RKO (cell line): ENCODE measurements around the gene PTGDR.
A peak's percentile ranks its signal among the peaks of the same experiment; 100 is the strongest.

Experiments
- DNase-seq: peaks from one replicate; pipeline ENCODE4 v3.0.0-alpha.2; 2016; ENCODE audit warnings: low spot score

PTGDR gene, protein sequence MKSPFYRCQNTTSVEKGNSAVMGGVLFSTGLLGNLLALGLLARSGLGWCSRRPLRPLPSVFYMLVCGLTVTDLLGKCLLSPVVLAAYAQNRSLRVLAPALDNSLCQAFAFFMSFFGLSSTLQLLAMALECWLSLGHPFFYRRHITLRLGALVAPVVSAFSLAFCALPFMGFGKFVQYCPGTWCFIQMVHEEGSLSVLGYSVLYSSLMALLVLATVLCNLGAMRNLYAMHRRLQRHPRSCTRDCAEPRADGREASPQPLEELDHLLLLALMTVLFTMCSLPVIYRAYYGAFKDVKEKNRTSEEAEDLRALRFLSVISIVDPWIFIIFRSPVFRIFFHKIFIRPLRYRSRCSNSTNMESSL

DNA sequence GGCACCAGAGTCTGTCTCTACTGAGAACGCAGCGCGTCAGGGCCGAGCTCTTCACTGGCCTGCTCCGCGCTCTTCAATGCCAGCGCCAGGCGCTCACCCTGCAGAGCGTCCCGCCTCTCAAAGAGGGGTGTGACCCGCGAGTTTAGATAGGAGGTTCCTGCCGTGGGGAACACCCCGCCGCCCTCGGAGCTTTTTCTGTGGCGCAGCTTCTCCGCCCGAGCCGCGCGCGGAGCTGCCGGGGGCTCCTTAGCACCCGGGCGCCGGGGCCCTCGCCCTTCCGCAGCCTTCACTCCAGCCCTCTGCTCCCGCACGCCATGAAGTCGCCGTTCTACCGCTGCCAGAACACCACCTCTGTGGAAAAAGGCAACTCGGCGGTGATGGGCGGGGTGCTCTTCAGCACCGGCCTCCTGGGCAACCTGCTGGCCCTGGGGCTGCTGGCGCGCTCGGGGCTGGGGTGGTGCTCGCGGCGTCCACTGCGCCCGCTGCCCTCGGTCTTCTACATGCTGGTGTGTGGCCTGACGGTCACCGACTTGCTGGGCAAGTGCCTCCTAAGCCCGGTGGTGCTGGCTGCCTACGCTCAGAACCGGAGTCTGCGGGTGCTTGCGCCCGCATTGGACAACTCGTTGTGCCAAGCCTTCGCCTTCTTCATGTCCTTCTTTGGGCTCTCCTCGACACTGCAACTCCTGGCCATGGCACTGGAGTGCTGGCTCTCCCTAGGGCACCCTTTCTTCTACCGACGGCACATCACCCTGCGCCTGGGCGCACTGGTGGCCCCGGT, at the start of gene PTGDR:
Gene PTGDR, plus strand, starts transcription at position 198 of the 778 bp plus-strand sequence. Its CDS starts 117 bp downstream, at position 315.
- DNase-seq, result no peak

DNA sequence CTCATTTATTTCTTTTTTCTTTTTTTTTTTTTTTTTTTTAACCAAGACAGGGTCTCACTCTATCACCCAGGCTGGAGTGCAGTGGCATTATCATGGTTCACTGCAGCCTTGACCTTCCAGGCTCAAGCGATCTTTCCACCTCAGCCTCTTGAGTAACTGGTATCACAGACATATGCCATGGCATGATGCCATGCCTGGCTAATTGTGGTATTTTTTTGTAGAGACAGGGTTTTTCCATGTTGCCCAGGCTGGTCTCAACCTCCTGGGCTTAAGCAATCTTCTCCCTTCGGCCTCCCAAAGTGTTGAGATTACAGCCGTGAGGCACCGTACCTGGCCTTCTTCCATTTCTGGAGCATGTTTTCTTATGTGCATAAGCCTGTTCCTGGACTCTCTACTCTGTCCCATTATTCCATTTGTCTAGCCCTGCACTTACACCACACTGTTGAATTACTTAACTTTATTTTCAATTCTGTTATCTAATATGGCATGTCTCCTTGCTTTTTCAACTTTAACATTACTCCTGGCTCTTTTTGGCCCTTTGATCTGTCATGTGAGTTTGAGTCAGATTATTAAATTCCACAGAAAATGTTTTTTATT, 47.9 kb upstream of the PTGDR start:
- no peak for DNase-seq

DNA sequence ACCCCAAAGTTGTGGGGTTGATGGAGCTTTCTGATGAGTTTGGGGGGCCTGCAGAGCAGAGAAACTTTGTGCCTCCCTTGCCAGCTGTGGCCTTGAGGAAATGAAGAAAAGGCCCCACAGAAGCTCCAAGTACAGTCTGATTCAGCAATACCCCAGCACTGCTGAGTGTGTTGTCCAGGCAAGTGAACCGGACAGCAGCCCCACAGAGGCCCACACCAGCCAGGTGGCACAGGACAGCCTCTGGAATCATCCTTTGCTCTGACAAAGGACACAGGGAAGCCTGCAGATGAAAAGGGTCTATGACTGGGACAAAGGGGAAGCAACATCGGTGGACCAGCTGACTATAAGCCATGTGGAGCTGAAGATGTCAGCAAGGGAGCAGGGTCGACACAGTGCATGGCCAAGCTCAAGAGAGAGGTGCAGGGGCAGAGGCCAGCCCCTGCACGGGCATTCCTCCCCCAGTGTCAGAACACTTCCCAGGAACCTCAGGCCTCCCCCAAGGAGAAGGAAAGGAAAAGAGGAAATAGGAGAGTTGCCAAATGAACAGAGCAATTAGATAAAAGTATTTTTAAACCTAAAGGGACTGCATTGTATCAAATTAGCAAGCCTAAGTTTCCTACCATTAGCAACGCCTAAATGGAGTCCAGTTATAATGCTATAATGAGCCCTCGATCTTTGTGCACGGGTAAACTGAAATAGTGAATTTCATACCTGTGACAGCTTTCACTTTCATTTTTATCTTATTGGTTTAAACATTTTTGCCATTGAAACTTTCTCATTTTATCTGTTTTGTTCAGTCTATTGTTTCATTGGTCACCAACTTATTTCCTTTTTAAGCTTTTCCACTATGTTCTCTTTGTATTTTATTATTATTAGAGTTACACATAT, 46.3 kb upstream of the PTGDR start:
- DNase-seq, result no peak

DNA sequence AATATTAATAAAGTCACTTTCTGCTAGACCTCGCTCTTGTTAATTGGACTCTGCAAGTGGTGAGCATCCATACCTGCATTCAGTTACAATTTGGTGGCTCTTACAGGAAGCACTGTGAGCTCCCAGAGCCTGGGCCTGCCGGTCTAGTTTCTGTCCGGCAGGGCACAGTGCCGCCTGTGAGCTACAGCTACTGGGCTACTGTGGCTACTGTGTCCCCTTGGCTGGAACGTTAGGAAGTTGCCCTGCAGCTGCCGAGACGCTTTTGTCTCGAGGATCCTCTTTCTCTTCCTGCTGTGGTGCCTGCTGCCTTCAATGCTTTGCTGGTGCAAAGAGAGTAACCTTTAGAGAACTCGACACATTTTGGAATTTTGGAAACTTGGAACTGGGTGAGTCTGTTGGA, 44.6 kb upstream of the PTGDR start:
- DNase-seq, result no peak

DNA sequence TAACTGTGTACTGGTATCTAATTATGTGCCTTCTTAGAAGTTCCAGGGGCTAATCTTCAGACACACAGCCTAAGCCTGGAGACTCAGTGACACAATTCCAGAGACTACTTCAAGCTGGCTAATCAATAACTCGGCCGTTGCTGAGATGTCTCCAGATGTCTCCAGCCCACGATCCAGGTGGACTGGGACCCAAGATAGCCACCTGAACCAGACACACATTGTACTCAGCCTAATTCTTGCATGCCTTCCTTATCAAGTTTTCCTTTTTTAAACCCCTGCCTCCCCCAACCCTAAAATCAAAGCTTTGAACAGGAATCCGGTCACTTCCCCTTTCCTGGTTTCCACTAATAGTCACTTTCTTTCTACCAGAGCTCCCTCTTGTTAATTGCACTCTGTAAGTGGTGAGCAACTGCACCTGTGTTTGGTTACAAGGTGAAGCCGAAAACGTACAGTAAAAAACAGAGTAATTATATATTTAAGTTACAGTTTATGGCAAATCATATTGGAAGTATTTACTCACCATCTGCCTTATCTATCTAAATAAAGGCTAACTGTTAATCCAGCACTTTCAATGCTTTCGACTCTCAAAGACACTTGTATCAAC, 39.8 kb upstream of the PTGDR start:
- no peak for DNase-seq

DNA sequence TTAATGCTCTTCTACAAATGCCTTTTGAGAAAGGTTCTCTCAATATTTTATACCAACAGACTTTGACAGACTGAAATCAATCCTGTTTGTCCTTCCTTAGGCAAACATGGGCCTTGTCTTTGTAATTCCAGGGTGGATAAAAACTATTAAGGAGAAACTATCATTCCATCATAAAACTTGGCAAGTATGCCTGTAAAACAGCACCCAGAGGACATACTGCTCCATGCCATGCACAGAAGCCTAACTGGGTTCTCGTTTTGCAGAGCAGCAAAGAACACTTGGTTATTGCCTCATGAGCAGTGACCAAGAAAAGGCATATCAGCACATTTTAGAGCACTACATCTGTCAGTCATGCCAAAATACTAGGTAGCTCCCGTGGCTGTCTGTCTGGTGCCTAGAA, 33.8 kb upstream of the PTGDR start:
- no peak for DNase-seq

DNA sequence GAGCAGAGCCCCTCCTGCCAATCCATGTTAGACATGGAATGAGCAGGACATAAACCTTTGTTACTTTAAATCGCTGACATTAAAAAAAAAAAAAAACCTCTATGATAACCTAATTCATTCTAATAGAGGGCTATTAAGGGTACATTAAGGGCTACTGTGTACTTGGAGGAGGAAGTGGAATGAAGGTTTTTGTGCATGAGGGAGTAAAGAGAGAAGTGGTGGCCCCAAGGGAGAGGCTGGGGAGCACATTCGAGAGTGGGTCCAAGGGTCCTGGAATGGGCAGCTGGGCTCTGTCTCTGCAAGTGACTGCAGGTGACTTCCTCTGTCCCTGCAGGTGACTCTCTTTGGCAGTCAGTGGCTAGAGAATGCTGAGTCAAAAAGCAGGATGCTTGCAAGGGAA, 32.1 kb upstream of the PTGDR start:
- DNase-seq, result no peak

DNA sequence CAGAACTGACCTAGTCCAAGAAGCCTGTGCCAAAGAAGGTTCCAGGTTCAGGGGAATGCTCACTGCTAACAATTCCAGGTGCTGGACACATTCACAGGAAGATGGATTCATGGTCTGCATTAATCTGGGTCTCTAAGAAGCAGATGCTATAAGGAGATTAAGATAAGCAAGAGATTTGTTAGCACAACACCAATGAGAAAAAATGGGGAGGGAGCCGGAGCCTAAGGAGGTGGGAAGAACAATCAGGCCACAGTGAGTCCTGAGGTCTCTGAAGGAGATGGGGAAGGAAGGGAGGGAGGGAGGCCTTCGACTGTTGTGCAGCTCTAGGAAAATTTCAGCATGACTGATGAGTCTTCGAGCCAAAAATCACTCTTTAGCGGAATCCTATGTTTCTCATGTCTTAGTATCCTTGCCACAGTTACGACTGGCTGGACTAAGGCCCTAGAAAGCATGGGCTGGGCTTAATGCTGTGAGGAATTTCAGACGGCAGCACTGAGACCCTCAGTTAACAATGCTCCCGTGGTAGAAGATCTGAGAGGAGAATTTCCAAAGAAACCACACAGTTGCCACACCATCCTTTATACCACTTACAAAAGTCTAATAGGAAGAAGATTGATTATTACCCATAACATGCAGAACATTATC, 31.5 kb upstream of the PTGDR start:
- DNase-seq, result no peak

DNA sequence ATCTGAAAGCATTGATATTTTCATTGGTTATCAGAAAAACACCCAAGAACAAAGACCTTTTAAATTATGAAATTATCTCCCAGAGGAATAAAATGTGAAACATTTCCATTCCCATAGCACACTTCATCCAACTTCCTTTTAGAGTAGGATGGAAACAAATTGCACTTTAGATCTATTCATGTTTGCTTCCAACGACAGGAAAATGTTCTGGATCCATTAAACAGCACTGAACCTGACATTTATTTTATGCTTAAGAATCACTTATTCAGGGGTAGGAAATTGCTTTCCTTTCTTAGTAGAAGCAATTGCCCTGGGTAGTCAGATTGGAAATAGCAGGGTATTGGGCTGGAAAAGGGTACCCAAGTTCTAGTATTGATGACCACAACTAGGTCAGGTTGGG, 28.8 kb upstream of the PTGDR start:
- no peak for DNase-seq

DNA sequence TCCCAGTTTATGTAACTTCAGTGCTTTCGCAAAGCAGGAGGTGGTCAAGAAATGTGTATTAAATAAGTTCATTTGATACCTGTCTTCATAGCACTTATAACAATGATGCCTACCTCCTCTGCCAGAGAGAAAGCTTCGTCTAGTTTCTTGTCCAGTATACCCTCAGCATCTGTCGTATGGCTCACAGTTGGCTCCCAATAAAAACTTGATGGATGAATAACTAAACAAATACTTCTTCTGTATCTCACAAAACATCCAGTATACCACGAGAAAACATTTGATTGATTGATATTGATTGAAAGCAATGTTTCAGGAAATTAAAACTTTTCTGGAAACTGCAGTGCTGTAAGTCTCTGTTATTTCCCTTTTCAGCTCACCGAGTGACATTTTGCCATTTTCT, 26.9 kb upstream of the PTGDR start:
- DNase-seq, result no peak

DNA sequence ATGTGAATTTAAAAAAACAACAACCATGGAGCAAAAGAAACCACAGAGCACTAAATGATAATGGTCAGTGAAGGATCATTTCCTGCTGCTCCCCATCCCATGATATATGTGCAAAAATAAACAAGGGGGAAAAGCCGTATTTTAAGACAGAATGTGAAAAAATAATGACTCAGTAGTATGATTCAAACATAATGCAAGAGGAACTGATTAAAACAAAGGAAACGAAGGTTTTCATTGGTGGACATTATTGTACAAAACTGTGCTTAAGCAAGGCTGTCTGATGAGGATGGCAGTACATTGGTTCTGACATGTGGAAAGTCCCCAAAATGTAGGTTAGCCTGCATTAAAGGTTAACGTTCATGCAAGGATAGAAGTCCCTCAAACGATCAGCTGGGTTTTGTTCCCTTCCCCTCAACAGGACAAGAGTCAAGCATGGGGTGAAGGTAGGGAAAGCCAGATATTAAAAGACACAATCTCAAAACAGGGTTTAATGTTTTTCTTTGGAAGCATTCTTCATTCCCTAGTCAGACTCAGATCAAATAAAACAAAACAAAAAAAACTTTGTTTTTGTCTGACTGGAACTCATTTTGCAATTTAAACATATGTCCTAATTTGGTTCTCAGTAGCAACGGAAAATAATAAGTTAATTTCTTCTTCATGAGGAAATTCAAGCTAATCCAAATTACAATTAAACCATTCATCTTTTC, 26.3 kb upstream of the PTGDR start:
- DNase-seq, result peak; percentile 9

DNA sequence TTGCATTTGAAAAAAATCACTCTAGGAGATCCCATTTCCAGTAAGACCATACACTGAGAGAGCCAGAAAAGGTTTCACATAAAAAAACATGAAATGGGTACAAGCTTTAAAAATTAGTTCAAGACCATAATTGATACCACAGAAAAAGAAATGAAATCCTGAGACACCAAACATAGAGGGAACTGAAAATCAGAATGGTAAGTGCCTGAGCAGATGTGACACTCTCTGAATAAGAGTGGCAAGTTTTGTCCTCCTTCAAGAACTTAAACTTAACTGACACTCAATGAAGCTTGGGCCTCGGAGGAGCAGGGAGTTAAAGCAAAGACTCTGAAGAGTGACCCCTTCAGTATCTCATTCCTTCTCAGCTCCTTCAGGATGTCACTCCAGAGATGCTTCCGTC, 23.2 kb upstream of the PTGDR start:
- DNase-seq, result no peak

DNA sequence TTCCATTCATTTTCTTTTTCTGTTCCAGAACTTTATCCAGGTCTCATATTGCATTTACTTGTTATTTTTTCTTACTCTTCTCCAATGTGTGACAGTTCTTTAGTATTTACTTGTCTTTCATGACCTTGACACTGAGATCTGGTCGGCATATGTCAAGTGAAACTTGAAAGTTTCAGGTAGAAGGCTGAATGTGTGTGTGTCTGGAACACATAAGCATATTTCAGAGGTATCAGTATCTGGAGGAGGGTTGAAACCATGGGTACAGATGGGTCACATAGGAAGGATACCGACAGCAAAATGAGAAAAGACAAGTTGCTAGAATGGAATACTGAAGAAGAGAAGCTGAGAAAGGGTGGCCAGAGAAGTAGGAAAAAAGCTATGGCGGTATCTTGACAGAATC, 22.5 kb upstream of the PTGDR start:
- DNase-seq, result no peak

DNA sequence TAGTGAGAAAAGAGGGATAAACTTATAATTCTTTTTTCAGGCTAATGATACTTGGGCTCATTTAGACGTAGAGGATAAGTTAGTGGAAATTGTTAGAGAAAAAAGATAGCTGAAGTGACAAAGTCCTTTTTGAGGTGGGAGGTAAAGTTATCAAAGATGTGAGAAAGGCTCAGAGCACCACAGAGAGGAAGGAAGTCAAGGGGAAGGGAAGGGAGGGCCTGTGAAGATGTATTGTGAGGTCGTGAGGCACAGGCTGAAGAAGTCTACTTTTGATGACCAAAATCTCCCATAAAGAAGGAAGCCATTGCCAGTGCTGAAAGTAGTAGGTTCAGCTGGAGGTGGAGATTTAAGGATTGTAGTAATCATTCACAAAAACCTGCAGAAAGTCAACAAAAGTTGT, 19.4 kb upstream of the PTGDR start:
- DNase-seq, result no peak

DNA sequence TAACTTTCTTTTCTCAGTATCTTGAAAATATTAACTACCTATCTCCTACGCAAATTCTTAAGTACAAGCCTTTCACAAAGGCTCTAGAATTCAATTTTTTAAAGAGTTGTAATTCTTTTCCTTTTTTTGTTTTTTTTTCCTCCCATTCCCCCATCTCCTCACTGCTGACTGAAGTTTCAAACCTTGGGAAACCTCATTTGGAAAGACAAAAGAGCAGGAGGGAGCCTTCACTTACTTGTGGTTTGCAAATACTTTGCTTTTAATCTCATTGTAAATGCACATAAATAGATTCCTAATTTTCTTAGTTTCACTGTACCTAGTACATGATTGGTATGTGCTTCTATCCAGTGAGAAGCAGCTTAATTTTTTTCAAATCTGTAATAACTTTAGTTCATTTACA, 15.8 kb upstream of the PTGDR start:
- DNase-seq, result no peak

DNA sequence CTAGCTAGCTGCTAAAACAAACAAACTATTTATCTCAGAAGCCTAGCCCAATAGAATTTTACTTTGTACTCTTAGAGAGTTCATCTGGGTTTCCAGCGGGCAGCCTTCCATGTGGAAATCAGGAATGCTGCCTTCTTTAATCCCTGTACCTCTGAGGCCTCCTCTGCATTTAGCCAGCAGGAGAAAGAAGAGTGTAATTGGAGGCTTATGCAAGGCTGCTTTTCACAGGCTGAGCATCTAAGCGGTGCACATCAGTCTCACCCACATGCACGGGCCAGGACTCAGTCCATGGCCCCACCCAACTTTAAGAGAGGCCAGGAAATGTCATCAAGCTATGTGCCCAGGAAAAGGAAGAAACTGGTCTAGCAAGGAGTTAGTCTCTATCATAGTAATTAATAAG, 14.0 kb upstream of the PTGDR start:
- DNase-seq, result no peak

DNA sequence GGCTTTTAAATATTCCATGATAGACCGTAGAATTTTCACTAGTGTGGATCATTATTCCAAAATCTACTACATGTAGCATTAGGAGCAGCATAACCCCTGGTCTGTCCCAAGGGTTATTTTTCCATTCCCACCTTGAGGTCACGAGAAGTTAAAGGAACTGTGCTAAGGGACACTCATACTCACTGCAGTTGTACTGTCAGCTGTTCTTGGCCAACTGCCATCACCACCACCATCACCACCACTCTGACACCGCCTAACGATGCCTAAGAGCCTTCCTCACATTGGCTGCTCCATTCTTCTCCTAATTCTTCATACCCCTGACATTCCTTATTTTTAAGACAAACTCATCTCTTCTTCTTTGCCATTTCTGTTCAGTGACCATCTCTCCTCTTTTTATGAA, 13.4 kb upstream of the PTGDR start:
- no peak for DNase-seq

DNA sequence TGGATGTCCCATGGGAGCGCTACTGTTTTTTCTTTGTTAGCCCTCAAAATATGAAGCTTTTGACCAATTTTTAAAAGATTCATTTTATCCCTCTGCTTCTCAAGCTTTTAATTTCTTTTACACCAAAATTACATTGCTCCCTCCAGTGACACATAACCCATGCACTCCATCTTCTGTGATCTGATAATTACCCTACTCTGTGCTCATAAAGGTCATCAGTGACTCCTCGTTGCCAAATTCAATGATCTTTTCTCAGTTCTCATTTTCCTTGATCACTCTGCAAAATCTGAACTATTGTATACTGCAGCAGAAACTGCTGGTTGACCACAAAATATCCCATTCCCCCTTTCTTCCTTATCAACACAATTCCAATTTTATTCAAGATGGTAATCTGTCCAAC, 8.7 kb upstream of the PTGDR start:
- no peak for DNase-seq

DNA sequence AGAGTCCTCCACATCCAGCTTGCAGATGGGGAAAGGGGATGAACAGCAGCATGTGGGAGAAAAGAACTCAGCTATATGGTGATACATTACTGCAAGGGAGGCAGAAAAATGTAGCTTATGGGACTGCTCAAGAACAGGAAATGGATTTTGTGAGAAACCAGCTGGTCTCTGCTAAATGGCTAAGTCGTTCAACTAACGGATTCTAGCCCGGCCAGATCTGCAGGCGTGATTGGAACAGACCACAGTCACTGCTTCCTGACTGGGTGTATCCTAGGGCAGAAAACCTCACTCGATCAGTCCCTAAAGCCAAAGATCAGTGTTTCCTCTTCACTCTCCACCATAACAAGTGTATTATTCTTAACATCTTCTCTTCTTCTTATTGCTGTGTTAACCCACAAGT, 8.1 kb upstream of the PTGDR start:
- no peak for DNase-seq

DNA sequence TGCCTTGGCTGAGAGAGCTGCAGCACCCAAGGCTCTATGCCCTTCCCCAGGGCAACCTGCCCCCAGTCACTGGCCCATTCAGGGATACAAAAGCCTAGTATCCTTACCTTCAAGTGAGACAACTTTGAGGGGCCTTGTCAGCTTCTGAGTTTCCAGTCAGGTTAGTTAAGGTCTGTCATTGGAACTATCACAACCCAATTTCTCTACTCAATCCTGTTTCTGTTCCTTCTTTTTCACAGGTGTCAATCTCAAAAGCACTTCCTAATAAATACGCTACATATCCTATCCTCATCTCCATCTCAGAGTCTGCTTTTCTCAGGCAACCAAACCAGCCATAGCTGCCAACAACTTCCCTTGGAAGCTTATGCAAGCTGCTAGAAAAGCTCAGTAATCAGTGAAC, 4.9 kb upstream of the PTGDR start:
- DNase-seq, result no peak

DNA sequence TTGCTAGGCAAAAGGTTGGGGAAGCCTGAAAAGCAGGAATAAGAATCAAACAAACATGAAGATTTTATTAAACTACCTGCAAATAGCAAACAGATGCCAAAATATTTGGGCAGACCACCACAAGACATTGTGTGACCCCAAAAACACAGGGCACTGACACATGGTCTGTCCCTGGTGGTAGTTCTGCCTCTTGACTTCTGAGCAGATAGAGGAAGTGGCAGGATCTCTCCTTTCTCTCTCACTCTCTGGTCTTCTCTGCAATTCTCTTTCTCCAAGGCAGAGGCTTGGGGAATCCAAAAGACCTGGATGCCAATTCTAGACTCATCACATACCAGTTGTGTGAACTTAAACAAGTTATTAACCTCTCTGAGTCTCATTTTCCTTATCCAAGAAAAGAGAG, 4.3 kb upstream of the PTGDR start:
- no peak for DNase-seq
